ENCODE data around the gene ZBTB43. TPM values are rescaled to one million over a fixed set of nuclear protein-coding genes. Genes with fewer than 3 reads are reported as not detected.

ZBTB43 gene
- polyA plus RNA-seq, 4 donors, result 10.4 to 15.5 (median 14.5) TPM

GRCh38 chr9:126882746-126883145 is 77.9 kb downstream of the ZBTB43 start:
- no peak for DNase-seq (ENCODE audit: low read depth in 4 of 4, low spot score in 2 of 4)

- no peak for DNase-seq (ENCODE audit: low read depth in 4 of 4, low spot score in 2 of 4)
These were observed 78.8 kb downstream of the ZBTB43 start for GRCh38 chr9:126883636-126884035.

GRCh38 chr9:126885131-126885641 is 80.3 kb downstream of the ZBTB43 start:
- no peak for DNase-seq (ENCODE audit: low read depth in 4 of 4, low spot score in 2 of 4)

GRCh38 chr9:126886034-126886822 is 81.4 kb downstream of the ZBTB43 start:
- no peak for DNase-seq (ENCODE audit: low read depth in 4 of 4, low spot score in 2 of 4)

- no peak for DNase-seq (ENCODE audit: low read depth in 4 of 4, low spot score in 2 of 4)
These were observed 82.1 kb downstream of the ZBTB43 start for GRCh38 chr9:126886897-126887296.

Other genes starting within 250 kb of the ZBTB43 start
- 10 to 100 TPM; 15.7 to 22.8 (median 19.9) TPM for gene LMX1B, start 191.1 kb upstream of the ZBTB43 start, polyA plus RNA-seq (ENCODE audit: insufficient read length in 4 of 4)
- 10 to 100 TPM; 20.1 to 21.9 (median 20.6) TPM for gene ZBTB34, start 55.6 kb downstream of the ZBTB43 start, polyA plus RNA-seq (ENCODE audit: insufficient read length in 4 of 4)
- gene RALGPS1, start 109.7 kb downstream of the ZBTB43 start, polyA plus RNA-seq (ENCODE audit: insufficient read length in 4 of 4), result 10 to 100 TPM; 18.8 to 30.8 (median 25.2) TPM

Measured in left renal cortex interstitium (tissue), 4 donors.